CD14-positive monocyte (primary cell): ENCODE results near the gene ATXN2. TPM values are rescaled to one million over a fixed set of nuclear protein-coding genes. Genes with fewer than 3 reads are reported as not detected.

Source experiments
- DNase-seq, 3 donors: peaks; one replicate each; pipeline ENCODE4 v3.0.0-alpha.2; 2011 to 2022
- H2AFZ ChIP-seq: 2 replicates; pipeline ENCODE4 v1.6.0; 2012; ENCODE audit warnings: mild to moderate bottlenecking, low read depth, low read length, inconsistent platforms; ENCODE audit not compliant: insufficient read depth, poor library complexity, severe bottlenecking
- H3K27ac ChIP-seq, 2 donors: 1 replicate in 1 of 2; 2 replicates in 1 of 2; pipeline ENCODE4 v1.5.1; 2012 to 2013; ENCODE audit warnings: low read length in 2 of 2, control low read depth in 1 of 2, inconsistent platforms in 1 of 2, low read depth in 1 of 2, mild to moderate bottlenecking in 1 of 2
- H3K27me3 ChIP-seq, 2 donors: one replicate each; pipeline versions ENCODE4 v1.6.0 to v1.6.1; 2011 to 2013; ENCODE audit warnings: low read length in 2 of 2; ENCODE audit not compliant: control insufficient read depth in 2 of 2, insufficient read depth in 2 of 2
- H3K36me3 ChIP-seq, 2 donors: replicated peaks in 1 of 2; 1 replicate in 1 of 2; 2 replicates in 1 of 2; pipeline versions ENCODE4 v1.5.1 to v1.6.1; 2012 to 2013; ENCODE audit warnings: low read length in 2 of 2, control low read depth in 1 of 2, inconsistent platforms in 1 of 2, mild to moderate bottlenecking in 1 of 2; ENCODE audit not compliant: insufficient read depth in 2 of 2, control insufficient read depth in 1 of 2
- H3K4me1 ChIP-seq, 2 donors: 1 replicate in 1 of 2; 2 replicates in 1 of 2; pipeline versions ENCODE4 v1.5.1 to v1.6.1; 2012 to 2013; ENCODE audit warnings: low read length in 2 of 2, control low read depth in 1 of 2, inconsistent platforms in 1 of 2, mild to moderate bottlenecking in 1 of 2, moderate library complexity in 1 of 2; ENCODE audit not compliant: insufficient read depth in 2 of 2, control insufficient read depth in 1 of 2
- H3K4me2 ChIP-seq: replicated peaks from 2 replicates; pipeline ENCODE3; 2012; ENCODE audit warnings: low read length, moderate library complexity, mild to moderate bottlenecking; ENCODE audit not compliant: poor library complexity, severe bottlenecking; ENCODE audit errors: extremely low read depth
- H3K4me3 ChIP-seq, 3 experiments: fragments of 200-600 bp in 1 of 3; sonication (generic) in 1 of 3; replicated peaks in 1 of 3; 1 replicate in 2 of 3; 2 replicates in 1 of 3; pipeline ENCODE4 v1.5.1; 2011 to 2013; ENCODE audit warnings: low read length in 3 of 3, mild to moderate bottlenecking in 3 of 3, control low read depth in 2 of 3, low read depth in 2 of 3, inconsistent platforms in 1 of 3, moderate library complexity in 1 of 3
- H3K79me2 ChIP-seq: 2 replicates; pipeline ENCODE4 v1.6.0; 2012; ENCODE audit warnings: mild to moderate bottlenecking, control low read depth, inconsistent platforms, low read length, moderate library complexity; ENCODE audit not compliant: insufficient read depth
- H3K9ac ChIP-seq: 2 replicates; pipeline ENCODE4 v1.6.0; 2017; ENCODE audit warnings: low read length, mild to moderate bottlenecking; ENCODE audit not compliant: insufficient read depth, poor library complexity, severe bottlenecking
- H3K9me3 ChIP-seq, 2 donors: replicated peaks in 1 of 2; 1 replicate in 1 of 2; 2 replicates in 1 of 2; pipeline versions ENCODE4 v1.5.1 to v1.6.1; 2012 to 2013; ENCODE audit warnings: low read length in 2 of 2, control low read depth in 1 of 2; ENCODE audit not compliant: control insufficient read depth in 1 of 2, insufficient read depth in 1 of 2
- H4K20me1 ChIP-seq: 2 replicates; pipeline ENCODE4 v1.6.0; 2012; ENCODE audit warnings: mild to moderate bottlenecking, low read length, control low read depth, moderate library complexity; ENCODE audit not compliant: insufficient read depth
- H3K27ac Mint-ChIP-seq, 7 donors: one replicate each; pipeline ENCODE4 v1.8.0; 2020; ENCODE audit warnings: mild to moderate bottlenecking in 7 of 7, mixed read lengths in 7 of 7, moderate library complexity in 6 of 7, inconsistent platforms in 2 of 7
- H3K27me3 Mint-ChIP-seq, 3 donors: one replicate each; pipeline ENCODE4 v1.8.0; 2021 to 2022; ENCODE audit warnings: low read depth in 3 of 3, mild to moderate bottlenecking in 3 of 3, mixed read lengths in 3 of 3, moderate library complexity in 3 of 3, inconsistent platforms in 1 of 3
- H3K36me3 Mint-ChIP-seq, 2 donors: one replicate each; pipeline ENCODE4 v1.8.0; 2020; ENCODE audit warnings: mixed read lengths in 2 of 2, inconsistent platforms in 1 of 2, mild to moderate bottlenecking in 1 of 2
- H3K4me1 Mint-ChIP-seq: one replicate; pipeline ENCODE4 v1.8.0; 2020; ENCODE audit warnings: mild to moderate bottlenecking, mixed read lengths
- H3K4me3 Mint-ChIP-seq, 2 donors: one replicate each; pipeline ENCODE4 v1.8.0; 2020; ENCODE audit warnings: mild to moderate bottlenecking in 2 of 2, mixed read lengths in 2 of 2, moderate library complexity in 1 of 2
- H3K9me3 Mint-ChIP-seq, 7 donors: one replicate each; pipeline ENCODE4 v1.8.0; 2020 to 2022; ENCODE audit warnings: mixed read lengths in 7 of 7, mild to moderate bottlenecking in 6 of 7, moderate library complexity in 6 of 7, inconsistent platforms in 2 of 7
- WGBS: methylation state at CpG from one replicate; pipeline ENCODE4 v1.1.5; 2013; ENCODE audit warnings: missing lambda C conversion rate; ENCODE audit not compliant: insufficient coverage; 5-methylcytosine and 5-hydroxymethylcytosine counted together
- intact Hi-C, 2 donors: fragments of 100-400 bp; cut with micrococcal nuclease; formaldehyde crosslinking; loops; one replicate each; pipeline versions ENCODE4 v1.15.0 to v1.15.1; 2023
- polyA plus RNA-seq, 3 donors: library from polyadenylated mRNA; depleted of rRNA in 1 of 3; unstranded in 2 of 3; stranded (reverse) in 1 of 3; fragments of 300-500 nt in 2 of 3; fragments of >200 nt in 1 of 3; fragmentation: Illumina TruSeq in 2 of 3; gene quantifications; 1 replicate in 2 of 3; 2 replicates in 1 of 3; pipeline ENCODE4 v1.2.3, GENCODE V29; 2012 to 2021
- TF ChIP-seq, protein P1 (sequence below): fragments of 200-600 bp; IDR thresholded peaks from one replicate; pipeline ENCODE4 v1.8.0; 2022; ENCODE audit warnings: antibody characterized with exemption, mild to moderate bottlenecking

The ATXN2 gene
- polyA plus RNA-seq, 3 donors = 4.3 to 28.8 (median 11.9) TPM

DNA sequence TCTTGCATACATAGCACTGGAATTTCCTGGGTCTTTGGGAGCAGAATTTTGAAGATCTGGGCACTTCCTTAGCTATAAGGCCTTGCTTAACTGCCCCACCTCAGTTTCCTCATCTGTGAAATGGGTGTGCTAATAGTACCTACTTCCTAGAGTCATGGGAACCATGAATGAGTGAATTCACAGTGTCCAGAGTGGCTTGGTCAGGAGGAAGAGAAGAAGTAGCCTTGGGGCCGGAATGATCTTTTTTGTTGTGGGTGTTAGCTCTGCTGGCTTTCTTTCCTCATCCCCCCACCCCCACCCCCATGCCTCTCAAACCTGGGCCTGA, 191.0 kb downstream of the ATXN2 start:
- intact Hi-C loops = loop anchor here (2.0 to 10.0 kb wide), 3 partner anchors 19 to 93 kb away; no protein-coding TSS in a partner anchor
- peak overlapping the region; percentile 65 to 93 for H3K27ac ChIP-seq

GRCh38 chr12:111407377-111408115, 191.6 kb downstream of the ATXN2 start:
- no peak for DNase-seq
- Mint-ChIP-seq H3K4me1 (peaks cover 75% of the 10 kb centered on the region), H3K9me3 (peaks cover 0 to 2% (median 0%) of the 10 kb centered on the region in 7 donors), H3K4me3 (peak overlapping the region; percentile 92 to 96), H3K27ac (peak overlapping the region; percentile 93 to 98 (median 95)), H3K36me3 (peaks cover 5 to 30% of the 10 kb centered on the region in 2 donors), H3K27me3 (peaks cover 0 to 5% (median 0%) of the 10 kb centered on the region in 3 donors)
- Histone ChIP-seq H3K4me1 (peaks cover 79 to 82% of the 10 kb centered on the region in 2 donors), H3K27ac (peak overlapping the region; percentile 93 to 98), H3K9me3 (no peaks in the 10 kb centered on the region), H3K36me3 (peaks cover 2 to 8% of the 10 kb centered on the region in 2 donors), H4K20me1 (peaks cover 74% of the 10 kb centered on the region), H3K4me3 (peak overlapping the region; percentile 91 to 99 (median 91)), H3K9ac (peak overlapping the region; percentile 99), H3K27me3 (no peaks in the 10 kb centered on the region), H2AFZ (no peak overlapping the region), H3K4me2 (peak overlapping the region; percentile 87), H3K79me2 (peaks cover 81% of the 10 kb centered on the region)
- WGBS = 36% methylated on average over 5 of the region's 9 CpGs
- intact Hi-C loops = loop anchor here (2.0 to 10.0 kb wide), 3 partner anchors 19 to 93 kb away; no protein-coding TSS in a partner anchor
- TF ChIP-seq, protein P1, sequence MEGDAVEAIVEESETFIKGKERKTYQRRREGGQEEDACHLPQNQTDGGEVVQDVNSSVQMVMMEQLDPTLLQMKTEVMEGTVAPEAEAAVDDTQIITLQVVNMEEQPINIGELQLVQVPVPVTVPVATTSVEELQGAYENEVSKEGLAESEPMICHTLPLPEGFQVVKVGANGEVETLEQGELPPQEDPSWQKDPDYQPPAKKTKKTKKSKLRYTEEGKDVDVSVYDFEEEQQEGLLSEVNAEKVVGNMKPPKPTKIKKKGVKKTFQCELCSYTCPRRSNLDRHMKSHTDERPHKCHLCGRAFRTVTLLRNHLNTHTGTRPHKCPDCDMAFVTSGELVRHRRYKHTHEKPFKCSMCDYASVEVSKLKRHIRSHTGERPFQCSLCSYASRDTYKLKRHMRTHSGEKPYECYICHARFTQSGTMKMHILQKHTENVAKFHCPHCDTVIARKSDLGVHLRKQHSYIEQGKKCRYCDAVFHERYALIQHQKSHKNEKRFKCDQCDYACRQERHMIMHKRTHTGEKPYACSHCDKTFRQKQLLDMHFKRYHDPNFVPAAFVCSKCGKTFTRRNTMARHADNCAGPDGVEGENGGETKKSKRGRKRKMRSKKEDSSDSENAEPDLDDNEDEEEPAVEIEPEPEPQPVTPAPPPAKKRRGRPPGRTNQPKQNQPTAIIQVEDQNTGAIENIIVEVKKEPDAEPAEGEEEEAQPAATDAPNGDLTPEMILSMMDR = no peak

More for the DNA sequence above, 191.0 kb downstream of the ATXN2 start:
- peaks cover 79% of the 10 kb centered on the region for H4K20me1 ChIP-seq
- WGBS = no CpG with 5 or more reads among the region's 1 CpG
- Mint-ChIP-seq H3K27ac (peak overlapping the region; percentile 93 to 98 (median 95)), H3K4me3 (peak overlapping the region; percentile 92 to 96), H3K36me3 (peaks cover 8 to 35% of the 10 kb centered on the region in 2 donors), H3K9me3 (peaks cover 0 to 2% (median 0%) of the 10 kb centered on the region in 7 donors), H3K27me3 (peaks cover 0 to 3% (median 0%) of the 10 kb centered on the region in 3 donors), H3K4me1 (peaks cover 75% of the 10 kb centered on the region)
- DNase-seq = peak in 2 of 3 donors; percentile 77 to 88
- H2AFZ ChIP-seq = no peak overlapping the region
- H3K4me1 ChIP-seq = peaks cover 79 to 82% of the 10 kb centered on the region in 2 donors
- H3K27me3 ChIP-seq = no peaks in the 10 kb centered on the region
- H3K36me3 ChIP-seq = peaks cover 8% of the 10 kb centered on the region in 2 donors
- no peaks in the 10 kb centered on the region for H3K9me3 ChIP-seq
- H3K79me2 ChIP-seq = peaks cover 86% of the 10 kb centered on the region
- peak overlapping the region; percentile 87 for H3K4me2 ChIP-seq
- TF ChIP-seq, protein P1 = no peak
- peak overlapping the region; percentile 91 to 99 (median 91) for H3K4me3 ChIP-seq
- peak overlapping the region; percentile 99 for H3K9ac ChIP-seq
